ENCODE measurements around the gene TRMT112.

TRMT112 gene

DNA sequence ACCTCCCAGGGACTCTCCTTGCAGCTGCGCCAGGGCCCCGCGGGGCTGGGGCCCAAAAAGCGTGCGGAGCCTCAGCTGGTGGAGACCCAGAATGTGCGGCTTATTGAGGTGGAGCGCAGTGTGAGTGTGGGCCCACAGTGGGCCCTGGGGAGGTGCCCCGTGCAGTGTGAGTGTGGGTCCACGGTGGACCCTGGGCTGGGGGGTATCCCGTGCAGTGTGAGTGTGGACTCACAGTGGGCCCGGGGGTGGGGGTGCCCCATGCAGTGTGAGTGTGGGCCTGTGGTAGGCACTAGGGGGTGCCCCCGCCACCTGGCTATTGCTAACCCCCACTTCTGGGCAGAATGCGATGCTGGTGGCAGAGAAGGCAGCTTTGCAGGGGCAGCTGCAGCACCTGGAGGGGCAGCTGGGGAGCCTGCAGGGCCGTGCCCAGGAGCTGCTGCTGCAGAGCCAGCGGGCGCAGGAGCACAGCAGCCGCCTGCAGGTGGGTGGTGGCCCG is 33.8 kb upstream of the TRMT112 start:
- no peak for DNase-seq (ENCODE audit: low read depth, low spot score)

DNA sequence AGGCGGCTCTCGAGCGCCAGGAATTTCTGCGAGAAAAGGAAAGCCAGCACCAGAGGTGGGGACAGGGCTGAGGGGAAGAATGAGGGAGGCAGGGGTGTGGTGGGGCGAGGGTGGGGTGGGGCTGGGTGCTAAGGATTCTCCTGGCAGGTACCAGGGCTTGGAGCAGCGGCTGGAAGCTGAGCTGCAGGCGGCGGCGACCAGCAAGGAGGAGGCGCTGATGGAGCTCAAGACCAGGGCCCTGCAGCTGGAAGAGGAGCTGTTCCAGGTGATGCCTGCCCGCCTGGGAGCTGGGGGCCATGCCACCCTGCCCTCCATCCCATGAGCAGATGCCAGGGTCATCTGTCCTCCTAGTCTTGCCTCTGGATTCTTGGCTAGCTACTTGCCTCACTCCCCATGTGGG is 32.0 kb upstream of the TRMT112 start:
- DNase-seq (ENCODE audit: low read depth, low spot score), result no peak

DNA sequence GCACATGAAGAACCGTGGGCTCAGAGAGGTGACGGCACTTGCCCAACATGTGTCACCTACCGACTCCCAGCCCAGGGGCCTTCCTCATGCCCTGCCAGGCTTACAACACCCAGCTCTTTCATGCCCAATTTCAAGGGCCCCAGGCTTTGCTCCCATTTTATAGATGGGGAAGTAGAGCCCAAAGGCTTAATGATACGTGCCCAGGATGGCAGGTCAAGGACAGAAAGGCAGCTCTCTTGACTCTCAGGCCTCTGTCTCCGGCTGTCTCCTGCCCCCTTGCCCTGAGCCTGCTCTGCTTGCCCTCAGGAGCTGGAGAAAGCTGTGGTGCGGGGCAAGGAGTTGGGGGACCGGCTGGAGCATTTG is 31.6 kb upstream of the TRMT112 start:
- DNase-seq (ENCODE audit: low read depth, low spot score), result no peak

DNA sequence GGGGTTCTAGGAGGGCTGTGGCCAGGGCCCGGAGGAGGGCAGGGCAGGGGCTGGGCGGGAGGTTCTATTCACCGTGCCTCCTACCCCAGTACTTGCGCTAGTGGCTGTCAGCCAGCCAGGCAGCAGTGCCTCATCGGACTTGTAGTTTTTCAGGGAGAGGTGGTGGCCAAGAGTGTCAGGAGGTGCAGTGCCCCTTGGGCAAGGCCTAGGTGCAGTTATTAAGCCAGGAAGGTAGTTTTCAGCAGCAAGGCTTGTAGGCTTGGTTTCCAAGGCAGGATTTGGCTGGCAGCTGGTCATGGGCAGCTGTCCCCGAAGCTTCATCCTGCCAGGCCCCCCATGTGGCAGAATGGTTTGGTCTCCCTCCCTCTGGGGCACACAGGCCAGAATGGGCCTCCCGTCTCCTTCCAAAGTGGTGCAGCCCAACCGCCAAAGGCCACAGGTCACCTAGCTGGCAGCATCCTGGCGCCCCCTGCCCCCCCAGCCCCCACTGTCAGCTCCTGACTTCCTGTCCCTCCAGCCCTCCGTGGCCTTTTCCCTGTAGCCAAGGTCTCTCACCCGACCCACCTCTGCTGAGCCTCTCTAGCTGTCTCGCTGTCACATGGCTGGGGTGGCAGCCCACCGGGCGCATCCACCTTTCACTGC is 31.1 kb upstream of the TRMT112 start:
- peak; percentile 42 for DNase-seq (ENCODE audit: low read depth, low spot score)

DNA sequence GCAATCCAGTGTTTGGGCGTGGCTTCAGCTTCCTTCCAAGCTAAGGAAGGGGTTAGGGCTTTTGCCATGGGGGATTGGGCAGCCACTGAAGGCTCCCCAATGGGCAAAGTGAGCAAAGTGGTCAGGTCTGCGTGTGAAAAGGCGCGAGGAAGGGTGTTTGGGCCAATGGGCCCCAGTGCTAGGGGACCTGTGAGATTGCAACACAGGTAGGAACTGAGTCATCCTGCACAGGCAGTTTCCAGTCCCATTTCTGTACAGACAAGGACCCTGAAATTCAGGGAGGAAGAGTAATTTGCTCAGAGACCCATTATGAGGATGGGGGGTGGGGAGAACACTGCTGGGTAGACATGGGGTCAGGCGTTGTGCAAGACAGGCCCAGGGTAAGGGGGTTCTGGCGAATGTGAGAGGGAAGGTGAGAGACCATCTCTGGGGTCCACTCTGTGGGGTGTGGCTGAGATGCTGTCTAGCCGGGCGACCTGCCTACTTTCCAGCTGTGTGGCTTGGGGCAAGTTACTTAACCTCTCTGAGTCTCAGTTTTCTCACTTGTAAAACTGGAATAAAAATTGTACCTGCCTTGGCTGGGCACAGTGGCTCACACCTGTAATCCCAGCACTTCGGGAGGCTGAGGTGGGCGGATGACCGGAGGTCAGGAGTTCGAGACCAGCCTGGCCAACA is 30.0 kb upstream of the TRMT112 start:
- DNase-seq (ENCODE audit: low read depth, low spot score), result no peak

DNA sequence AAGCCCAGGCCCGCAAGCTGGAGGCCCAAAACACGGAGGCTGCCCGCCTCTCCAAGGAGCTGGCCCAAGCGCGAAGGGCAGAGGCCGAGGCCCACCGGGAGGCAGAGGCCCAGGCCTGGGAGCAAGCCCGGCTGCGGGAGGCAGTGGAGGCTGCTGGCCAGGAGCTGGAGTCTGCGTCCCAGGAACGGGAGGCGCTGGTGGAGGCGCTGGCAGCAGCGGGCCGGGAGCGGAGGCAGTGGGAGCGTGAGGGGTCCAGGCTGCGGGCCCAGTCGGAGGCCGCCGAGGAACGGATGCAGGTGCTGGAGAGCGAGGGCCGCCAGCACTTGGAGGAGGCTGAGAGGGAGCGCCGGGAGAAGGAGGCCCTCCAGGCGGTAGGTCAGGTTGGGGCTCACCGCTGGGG is 27.4 kb upstream of the TRMT112 start:
- DNase-seq (ENCODE audit: low read depth, low spot score), result no peak

DNA sequence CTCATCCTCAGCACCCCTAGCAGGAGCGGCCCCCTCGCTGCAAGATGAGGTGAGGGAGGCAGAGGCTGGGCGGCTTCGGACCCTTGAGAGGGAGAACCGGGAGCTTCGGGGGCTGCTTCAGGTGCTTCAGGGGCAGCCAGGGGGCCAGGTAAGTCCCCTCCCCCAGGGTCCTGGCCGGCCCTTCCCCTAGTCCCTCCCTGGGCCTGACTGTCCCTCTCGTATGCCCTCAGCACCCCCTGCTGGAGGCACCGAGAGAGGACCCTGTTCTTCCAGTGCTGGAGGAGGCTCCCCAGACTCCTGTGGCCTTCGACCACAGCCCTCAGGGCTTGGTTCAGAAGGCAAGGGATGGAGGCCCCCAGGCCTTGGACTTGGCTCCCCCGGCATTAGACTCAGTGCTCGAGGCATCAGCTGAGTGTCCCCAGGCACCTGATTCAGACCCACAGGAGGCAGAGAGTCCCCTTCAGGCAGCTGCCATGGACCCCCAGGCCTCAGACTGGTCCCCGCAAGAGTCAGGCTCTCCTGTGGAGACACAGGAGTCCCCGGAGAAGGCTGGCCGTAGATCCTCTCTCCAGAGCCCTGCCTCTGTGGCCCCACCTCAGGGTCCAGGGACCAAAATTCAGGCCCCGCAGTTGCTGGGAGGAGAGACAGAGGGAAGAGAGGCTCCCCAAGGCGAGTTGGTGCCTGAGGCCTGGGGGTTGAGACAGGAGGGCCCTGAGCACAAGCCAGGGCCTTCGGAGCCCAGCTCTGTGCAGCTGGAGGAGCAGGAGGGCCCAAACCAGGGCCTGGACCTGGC is 26.6 kb upstream of the TRMT112 start:
- DNase-seq (ENCODE audit: low read depth, low spot score), result peak; percentile 49

DNA sequence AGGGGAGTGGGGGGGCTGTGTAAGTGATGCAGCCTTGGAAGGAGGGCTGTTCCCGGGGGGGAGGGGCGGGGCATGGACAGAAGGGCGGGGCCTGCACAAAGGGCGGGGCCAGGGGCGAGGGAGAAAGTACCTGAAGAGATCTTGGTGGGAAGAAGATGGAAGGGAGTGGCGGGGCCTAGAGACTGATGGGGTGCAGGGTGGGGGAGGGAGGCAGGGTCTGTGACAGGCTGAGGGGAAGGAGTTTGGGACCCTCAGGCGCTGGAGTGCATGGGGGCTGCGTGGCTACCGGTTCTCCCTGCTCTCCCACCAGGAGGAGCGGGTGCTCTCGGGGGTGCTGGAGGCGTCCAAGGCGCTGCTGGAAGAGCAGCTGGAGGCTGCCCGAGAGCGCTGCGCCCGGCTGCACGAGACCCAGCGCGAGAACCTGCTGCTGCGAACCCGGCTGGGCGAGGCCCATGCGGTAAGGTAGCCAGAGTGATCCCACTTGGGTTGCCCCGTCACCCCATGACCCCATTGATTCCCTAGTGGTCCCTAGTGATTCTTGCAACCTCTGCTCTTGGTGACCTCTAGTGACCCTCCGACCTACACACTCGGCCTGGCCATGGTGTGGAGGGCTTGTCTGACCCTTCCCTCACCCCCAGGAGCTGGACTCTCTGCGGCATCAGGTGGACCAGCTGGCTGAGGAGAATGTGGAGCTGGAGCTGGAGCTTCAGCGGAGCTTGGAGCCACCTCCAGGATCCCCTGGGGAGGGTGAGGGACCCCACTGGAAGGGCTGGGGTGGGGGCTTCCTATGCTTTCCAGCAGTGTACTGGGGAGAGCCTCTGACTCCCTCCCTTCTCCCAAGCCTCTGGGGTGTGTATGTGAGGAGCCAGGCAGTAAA is 25.7 kb upstream of the TRMT112 start:
- no peak for DNase-seq (ENCODE audit: low read depth, low spot score)

DNA sequence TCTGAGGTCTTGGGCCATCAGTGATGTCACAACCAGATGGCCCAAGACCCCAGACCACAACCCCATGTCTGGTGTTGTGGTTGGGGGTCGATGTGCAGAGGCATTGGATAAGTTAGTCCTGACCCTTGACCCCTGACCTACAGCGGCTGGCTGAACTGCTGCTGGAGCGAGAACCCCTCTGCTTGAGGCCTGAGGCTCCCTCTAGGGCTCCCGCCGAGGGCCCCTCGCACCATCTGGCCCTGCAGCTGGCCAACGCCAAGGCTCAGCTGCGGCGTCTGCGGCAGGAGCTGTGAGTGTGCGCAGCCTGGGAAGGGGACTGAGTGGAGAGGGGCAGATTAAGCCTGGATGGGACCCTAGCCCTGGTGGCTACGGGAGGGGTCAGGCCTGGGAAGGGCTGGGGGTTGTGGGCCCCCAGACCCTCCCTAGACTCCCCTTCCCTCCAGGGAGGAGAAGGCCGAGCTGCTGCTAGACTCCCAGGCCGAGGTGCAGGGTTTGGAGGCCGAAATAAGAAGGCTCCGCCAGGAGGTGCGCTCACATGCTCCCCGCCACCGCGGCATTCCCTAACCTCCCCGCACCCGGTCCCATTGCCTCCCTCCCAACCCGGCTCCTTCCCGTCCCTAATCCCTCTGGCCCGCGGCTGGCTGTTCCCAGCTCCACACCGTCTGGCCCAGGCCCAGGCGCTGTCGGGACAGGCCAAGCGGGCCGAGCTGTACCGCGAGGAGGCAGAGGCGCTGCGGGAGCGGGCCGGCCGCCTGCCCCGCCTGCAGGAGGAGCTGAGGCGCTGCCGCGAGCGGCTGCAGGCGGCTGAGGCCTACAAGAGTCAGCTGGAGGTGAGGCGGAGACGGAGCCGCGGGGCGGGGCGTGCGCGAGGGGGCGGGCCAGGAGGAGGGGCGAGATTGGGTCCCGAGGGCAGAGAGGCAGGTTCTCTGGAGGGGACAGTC is 24.8 kb upstream of the TRMT112 start:
- peak; percentile 91 for DNase-seq (ENCODE audit: low read depth, low spot score)

DNA sequence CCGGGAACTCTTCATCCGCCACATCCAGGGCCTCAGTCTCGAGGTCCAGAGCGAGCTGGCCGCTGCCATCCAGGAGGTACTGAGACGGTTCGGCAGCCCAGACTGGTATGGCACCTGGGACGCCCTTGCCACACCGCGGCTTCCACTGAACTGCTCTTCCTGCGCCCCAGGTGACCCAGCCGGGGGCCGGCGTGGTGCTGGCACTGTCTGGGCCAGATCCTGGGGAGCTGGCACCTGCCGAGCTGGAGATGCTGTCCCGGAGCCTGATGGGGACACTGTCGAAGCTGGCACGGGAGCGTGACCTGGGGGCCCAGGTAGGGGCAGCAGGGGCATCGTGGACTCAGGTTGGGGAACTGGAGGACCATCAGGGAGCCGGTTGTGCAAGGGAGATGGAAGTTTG is 24.1 kb upstream of the TRMT112 start:
- DNase-seq (ENCODE audit: low read depth, low spot score), result no peak

DNA sequence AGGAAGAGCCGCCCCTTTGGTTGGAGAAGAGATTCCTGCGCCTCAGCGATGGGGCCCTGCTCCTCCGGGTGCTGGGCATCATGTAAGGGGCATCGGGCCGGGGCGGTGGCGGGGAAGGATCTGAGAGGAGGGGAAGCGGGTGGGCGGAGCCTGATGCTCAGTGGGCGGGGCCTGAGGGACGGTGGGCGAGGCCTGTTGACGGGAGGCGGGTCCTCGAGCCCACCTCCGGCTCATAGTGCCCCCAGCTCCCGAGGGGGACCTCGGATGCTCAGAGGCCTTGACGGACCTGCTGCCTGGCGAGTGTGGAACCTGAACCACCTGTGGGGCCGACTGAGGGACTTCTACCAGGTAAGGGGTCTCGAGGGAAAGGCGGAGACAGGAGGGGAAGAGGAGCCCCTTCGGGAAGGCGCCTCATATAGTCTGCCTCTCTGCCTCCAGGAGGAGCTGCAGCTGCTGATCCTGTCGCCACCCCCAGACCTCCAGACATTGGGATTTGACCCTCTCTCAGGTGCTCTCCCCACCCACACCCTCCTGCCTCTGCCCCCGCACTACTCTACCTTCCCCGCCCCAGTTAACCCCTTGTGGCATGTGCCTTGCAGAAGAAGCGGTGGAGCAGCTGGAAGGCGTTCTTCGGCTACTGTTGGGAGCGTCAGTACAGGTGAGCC is 23.4 kb upstream of the TRMT112 start:
- DNase-seq (ENCODE audit: low read depth, low spot score), result peak; percentile 88

DNA sequence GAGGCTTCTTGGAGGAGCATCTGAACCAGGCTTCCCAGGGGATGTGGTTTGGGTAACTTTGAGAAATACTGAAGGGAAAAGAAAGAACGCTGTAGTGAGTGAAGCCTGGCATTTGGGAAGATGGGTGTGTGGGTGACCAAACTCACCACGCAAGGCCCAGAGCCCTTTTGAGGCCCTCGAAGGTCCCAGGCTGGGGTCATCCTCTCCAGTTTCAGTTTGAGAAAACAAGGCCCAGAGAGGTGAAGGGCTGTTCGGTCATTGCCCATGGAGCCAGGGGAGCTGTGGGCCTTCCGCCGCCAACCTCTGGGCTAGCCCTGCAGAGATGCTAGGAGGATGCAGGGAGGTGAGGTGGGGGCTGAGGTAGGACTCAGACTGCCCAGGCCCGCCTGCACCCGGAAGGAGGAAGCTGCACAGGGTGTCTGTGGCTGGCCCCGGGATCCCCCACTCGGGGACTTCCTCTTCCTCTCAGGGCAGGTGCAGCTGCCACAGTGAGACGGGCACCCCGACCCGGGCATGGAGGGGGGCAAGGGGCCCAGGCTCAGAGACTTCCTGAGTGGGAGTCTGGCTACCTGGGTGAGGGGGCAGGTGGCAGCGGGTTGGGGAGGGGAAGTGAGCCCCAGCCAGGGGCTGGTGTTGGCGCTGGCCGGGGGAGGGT is 22.5 kb upstream of the TRMT112 start, which contains the start of gene CCDC88B:
Gene CCDC88B (plus strand): TSS at position 451 of the 655 bp plus-strand sequence. CDS start 63 bp downstream, at position 514.
- DNase-seq (ENCODE audit: low read depth, low spot score), result no peak

DNA sequence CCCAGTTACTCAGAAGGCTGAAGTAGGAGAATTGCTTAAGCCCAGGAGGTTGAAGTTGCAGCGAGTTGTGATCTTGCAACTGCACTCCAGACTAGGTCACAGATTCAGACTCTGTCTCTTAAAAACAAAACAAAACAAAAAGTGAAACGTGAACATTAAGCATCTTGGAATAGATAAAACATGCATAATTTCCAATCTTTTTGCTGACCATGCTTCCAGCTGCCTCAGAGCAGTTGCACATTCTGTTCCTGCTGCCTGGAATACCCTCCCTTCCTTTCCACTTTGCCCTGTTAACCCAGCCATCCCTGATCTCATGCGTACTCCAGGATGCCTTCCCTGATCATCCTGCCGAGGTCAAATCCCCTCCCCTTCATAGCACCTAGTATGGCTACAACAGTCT is 21.9 kb upstream of the TRMT112 start:
- no peak for DNase-seq (ENCODE audit: low read depth, low spot score)

DNA sequence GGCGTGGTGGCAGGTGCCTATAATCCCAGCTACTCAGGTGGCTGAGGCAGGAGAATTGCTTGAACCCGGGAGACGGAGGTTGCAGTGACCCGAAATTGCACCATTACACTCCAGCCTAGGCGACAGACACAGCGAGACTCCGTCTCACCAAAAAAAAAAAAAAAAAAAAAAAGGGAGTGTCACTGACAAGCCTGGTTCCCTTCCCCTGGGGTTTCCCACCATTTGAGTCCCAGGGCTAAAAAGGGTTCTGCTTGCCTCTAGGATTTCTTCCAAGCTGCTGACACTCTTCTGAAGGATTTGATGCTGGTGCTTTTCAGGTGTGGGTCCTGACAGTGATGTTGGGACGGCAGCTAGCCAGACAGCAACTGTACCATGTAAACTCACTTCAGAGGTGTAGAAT is 21.4 kb upstream of the TRMT112 start:
- no peak for DNase-seq (ENCODE audit: low read depth, low spot score)

DNA sequence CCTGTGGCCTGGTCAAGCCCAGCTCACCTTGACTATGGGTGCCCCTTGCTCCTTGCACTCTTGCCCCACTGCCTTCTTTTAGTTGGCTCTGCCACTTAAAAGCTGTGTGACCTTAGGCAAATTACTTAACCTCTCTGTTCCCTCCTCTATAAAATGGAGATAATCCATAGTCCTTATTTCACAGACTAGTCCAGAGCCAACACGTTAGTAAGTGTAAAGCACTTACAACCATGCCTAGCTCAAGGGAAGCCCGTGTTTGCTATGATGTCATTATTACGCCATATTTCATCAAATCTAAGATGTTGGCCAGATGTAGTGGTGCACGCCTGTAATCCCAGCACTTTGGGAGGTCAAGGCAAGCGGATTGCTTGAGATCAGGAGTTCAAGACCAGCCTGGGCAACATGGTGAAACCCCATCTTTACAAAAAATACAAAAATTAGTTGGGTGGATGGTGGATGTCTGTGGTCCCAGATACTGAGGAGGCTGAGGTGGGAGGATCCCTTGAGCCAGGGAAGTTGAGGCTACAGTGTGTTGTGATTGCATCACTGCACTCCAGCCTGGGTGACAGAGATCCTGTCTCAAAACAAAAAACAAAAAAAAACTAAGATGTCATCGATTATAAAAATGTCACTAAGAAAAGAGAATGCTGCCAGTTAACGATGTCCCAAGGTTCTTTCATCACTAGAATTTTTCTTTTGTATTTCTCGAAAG is 20.3 kb upstream of the TRMT112 start:
- no peak for DNase-seq (ENCODE audit: low read depth, low spot score)

DNA sequence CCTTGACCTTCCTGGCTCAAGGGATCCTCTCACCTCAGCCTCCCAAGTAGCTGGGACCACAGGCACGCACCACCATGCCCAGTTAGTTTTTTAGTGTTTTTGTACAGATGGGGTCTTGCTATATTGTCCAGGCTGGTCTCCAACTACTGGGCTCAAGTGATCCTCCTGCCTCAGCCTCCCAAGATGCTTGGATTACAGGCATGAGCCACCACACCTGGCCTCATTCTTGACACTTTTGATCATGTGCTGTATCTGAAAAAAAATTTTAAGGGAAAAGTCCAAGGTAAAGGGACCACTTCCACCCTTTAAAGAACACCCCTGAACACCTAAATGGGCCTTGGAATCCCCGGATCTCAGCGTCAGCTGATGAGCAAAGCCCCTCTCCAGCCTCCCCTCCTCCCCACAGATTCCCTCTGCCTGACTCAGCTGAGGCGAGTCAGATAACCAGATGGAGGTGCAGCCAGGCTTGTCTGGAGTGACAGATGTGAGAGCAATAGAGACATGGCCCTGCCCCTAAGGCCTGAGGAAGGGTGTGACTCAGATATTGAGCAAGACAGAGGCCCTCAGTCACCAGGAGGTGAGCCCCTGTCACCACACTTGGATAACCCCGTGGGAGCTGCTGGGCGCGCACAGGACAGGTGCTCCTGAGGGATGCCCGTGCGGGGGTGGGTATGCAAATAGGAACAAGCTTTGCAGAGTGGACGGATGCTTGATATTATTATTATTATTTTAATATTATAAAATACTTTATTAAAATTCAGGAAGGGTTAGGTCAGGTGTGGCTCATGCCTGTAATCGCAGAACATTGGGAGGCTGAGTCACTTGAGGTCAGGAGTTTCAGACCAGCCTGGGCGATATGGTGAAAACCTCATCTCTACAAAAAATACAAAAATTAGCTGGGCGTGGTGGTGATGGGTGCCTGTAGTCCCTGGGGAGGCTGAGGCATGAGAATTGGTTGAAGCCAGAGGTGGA is 17.7 kb upstream of the TRMT112 start:
- DNase-seq (ENCODE audit: low read depth, low spot score), result peak; percentile 93

DNA sequence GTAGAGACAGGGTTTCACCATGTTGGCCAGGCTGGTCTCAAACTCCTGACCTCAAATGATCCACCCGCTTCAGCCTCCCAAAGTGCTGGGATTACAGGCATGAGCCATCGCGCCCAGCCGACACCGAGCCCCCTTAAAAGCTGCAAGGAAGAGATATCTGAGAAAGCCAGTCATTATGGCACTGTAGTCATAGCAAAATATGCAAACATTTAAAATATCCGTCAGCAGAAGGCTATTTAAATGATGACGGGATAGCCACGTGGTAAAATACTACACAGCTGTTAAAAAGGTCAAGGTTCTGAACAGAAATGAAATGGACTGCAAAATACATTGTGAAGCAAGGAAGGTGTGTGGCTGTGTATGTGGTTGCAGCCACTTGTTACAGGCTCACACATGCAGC is 16.2 kb upstream of the TRMT112 start:
- no peak for DNase-seq (ENCODE audit: low read depth, low spot score)

All from ELF-1 (cell line).